Stimulated activated CD4-positive, alpha-beta T cell treated with anti-CD3 and anti-CD28 coated beads, Interleukin-1b, Interleukin-23, amount 100 ng/mL, for 4 hours (primary cell): ENCODE results near the gene DSCAM.

Experiments used
- DNase-seq, 2 donors: peaks; one replicate each; pipeline ENCODE4 v3.0.0-alpha.2; 2020; ENCODE audit warnings: low read depth in 2 of 2

The DSCAM gene

DNA sequence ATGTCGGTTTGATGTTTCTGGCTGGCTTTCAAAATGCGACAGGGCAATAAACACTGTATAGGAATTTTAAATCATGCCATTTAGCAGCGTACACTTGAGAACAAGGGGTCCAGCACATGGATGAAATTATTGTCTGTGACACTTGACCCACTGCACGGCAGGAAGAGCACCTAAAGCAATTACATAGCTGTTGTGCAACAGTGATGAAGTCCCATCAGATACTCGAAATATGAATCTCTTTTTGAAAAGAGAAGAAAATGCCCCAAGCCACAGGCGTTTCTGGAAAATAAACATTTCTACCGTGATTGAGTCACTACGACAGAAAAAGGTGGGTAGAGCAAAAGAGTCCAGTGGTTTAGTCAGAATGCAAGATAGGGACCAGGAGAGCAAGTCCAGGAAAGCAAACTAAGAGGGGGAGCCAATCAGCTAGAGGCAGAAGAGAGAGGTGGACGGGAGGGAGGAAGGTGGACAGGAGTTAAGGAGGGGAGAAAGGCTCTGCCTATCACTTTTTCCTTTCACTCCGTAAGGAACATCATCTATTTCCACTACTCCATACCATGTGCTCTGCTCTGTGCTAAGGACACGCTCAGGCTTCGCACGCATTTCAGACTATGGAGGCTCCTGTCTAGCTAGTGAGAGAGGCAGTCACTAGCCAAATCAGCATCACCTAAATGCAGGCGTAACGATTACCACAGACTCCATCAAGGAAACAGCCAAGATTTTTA, 6.4 kb downstream of the DSCAM start:
- no peak for DNase-seq

GRCh38 chr21:40839521-40839920, 7.4 kb downstream of the DSCAM start:
- DNase-seq = no peak

DNA sequence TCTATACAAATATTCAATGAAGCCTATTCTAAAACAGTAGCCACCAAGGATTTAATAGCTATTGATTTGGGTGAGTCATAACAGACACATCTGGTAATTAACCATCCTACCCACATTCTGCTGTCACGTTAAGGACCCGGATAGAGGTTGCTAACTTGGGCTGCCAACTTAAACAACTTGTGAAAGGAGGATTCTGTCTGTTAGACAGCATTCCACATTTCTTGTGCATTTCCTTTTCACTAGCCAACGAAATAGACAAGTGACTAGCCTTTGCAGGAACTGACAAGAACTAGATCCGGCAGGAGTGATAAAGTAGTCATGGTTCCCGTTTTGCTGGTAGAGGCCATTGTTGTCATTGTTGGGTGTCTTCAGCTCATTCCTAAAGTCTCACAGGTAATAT, 9.5 kb downstream of the DSCAM start:
- no peak for DNase-seq

GRCh38 chr21:40835184-40835694, 11.7 kb downstream of the DSCAM start:
- no peak for DNase-seq

DNA sequence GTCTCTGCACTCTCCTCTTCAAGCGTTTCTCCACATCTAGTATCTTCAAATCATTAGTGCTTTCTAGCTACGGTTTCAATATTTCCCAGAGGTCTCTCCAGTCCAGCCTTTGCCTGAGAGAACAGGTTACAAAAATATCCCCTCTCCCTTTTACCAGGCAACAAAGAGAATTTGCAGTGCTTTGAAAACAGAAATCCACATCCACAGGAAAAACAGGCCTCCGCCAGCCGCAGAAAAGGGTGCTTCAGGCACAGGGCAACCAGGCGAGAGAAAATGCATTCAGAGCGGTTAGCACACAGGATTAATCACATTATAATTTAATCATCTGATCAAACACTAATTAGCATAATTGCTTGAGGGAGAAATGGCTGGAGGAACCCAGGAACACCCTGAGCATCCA, 13.8 kb downstream of the DSCAM start:
- no peak for DNase-seq

- no peak for DNase-seq
These were observed 14.6 kb downstream of the DSCAM start for GRCh38 chr21:40832316-40832715.

DNA sequence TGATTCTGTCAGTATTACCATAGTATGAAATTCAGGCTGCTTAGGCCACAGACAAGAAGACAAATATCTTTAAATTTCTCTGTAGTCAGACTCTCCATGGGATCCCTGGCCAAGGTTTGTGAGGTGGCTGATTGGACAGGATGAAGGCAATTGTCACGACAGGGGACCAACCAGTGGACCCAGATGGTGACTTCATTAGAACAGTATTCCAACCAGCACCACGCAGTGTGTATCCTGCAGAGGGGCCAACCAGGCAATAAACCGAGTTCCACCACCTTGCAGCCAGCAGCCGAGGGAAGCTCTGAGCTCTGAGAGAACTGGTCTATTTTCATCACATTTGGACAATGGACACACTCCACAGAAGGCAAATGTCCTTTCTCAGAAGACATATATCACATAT, 16.1 kb downstream of the DSCAM start:
- DNase-seq = no peak

DNA sequence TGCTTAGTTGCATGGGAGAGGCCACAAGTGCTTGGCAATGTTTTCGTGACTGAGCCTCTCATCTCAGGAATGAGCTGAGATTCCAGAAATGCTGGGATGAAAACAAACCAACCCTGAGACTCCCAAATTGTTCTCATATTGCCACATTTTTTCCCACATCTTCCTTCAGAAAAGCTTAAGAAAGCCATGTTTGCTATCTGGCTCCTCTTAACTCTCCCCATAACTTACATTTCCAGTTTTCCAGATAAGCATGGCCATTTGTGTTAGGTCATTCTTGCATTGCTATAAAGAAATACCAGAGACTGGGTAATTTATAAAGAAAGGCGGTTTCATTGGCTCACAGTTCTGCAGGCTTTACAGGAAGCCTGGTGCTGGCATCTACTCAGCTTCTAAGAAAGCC, 17.2 kb downstream of the DSCAM start:
- no peak for DNase-seq

- DNase-seq = no peak
These were observed 17.6 kb downstream of the DSCAM start for GRCh38 chr21:40829308-40829707.

DNA sequence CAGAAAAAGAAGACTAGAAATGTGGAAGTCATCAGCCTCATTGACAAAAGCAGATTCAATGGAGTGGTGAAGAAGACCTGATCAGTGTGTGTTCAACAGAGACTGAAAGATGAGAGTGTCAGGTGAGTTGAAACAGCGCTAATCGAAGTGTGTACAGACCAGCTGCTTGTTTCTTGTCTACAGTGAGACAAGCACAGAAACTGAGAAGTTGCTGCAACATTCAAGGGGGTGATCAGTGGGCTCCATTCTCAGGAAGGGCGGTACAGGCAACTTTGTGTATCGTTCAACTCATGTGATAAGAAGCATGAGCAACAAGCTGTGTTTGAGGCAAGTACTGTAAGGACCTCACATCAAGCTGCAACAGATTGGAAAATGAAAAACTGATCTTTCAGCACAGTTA, 19.4 kb downstream of the DSCAM start:
- DNase-seq = no peak

GRCh38 chr21:40819071-40819900, 27.7 kb downstream of the DSCAM start:
- no peak for DNase-seq

GRCh38 chr21:40813918-40814317, 33.0 kb downstream of the DSCAM start:
- DNase-seq = no peak

DNA sequence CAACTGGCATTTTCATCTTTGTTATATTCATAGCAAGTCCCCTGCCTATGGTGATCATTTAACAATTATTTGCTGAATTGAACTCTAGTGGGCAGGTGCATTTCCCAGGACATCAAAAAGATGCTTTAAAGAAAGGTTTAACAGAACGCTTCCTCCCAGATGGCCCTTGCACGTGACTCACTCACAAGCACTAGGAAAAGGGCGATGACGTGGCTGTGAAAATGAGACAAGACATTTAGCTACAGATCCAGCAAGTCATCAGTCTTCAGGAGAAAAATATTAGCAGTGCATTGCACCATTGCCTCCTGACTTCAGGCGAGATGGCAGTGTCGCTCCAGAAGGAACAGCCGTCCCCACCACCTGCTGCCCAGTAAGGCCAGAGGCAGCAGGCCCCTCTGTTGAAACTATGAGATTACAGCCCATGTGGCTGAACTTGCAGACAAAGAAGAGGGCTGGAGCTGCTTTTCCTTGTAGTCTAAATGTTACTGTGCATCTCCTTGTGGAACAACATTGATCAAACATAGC, 37.2 kb downstream of the DSCAM start:
- no peak for DNase-seq

GRCh38 chr21:40803101-40803500, 43.9 kb downstream of the DSCAM start:
- no peak for DNase-seq

DNA sequence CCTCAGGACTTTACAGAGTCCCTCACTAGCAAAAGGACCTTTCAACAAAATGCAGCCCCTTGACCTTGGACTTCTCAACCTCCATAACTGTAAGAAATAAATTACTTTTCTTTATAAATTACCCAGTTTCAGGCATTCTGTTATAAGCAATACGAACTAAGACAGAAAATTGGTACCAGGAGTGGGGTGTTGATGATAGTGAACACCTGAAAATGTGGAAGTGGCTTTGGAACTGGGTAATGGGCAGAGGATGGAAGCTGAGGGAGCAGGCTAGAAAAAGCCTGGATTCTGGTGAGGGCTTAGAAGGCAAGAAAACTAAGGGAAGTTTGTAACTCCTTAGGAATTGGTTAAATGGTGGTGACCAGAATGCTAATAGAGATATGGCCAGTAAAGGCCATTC, 46.8 kb downstream of the DSCAM start:
- DNase-seq = no peak

- no peak for DNase-seq
These were observed 49.1 kb downstream of the DSCAM start for GRCh38 chr21:40797891-40798290.

- no peak for DNase-seq
These were observed 49.5 kb downstream of the DSCAM start for GRCh38 chr21:40797410-40797809.

GRCh38 chr21:40796464-40796863, 50.5 kb downstream of the DSCAM start:
- no peak for DNase-seq

- no peak for DNase-seq
These were observed 51.6 kb downstream of the DSCAM start for GRCh38 chr21:40795313-40795712.

GRCh38 chr21:40792691-40793456, 54.1 kb downstream of the DSCAM start:
- DNase-seq = no peak

GRCh38 chr21:40788635-40789034, 58.3 kb downstream of the DSCAM start:
- no peak for DNase-seq

- no peak for DNase-seq
These were observed 63.6 kb downstream of the DSCAM start for GRCh38 chr21:40783404-40783803.
